ENCODE measurements around the gene UBE2J2.

The UBE2J2 gene

DNA sequence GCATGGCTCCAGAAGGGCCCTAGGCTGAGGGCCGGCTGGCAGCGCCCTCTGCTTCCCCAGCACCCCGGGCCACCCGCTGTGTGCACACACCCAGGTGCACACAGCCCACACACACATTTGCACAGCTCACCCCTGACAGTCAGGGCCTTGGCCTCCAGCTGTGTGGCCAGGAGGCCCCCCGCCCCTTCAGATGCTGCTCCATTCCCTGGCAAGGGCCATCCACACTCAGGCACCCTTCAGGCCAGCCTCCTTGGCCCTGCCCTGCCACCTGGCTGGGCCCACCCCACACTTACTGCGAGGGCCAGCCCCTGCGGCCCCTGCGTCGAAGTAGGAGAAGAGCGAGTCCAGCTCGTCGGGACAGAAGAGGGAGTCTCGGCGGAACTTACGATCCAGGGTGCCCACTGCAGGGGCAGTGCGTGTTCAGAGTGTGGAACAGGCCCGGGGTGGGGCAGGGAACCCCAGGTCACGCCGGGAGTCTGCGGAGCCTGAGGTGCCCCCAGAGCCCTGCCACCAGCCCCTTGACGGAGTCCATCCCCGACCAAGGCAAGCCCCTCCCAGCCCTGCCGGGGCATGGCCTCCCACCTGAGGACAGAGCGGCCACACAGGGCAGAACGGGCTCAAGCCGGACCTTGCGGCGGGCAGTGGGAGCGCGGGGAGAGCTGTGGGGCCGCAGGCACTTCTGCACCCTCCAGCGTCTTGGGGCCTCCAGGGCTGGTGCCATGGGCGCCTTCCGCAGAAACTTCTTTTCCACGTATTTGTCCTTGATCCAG, 21.7 kb upstream of the UBE2J2 start:
- no peak for DNase-seq

DNA sequence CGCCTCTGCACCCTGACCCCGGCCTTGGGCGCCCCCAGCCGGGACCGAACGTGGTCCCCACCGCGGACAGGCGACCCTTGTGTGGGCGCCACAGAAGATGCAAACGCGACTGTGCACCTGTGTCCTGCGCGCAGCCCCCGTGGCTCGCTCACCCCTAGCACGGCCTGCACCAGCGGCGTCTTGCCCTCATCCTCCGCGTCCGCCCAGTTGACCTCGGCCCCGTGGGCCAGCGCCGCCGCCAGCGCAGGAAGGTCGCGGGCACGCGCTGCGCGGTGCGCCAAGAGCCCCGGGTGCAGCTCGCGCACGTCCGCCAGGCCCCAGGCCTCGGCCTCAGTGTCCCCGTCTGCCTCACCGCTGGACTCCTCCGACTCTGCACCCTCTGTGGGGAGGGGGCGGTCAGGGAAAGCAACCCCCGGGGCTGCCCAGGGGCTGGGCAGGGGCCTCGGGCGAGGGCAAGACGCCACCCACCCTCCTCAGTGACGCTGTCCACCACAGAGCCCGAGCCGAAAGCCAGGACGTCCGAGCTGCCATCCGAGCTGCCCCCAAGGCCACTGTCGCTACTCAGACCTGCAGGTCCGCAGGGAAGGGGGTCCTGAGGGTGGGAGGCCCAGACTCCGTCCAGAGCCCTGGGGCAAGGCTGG, 20.7 kb upstream of the UBE2J2 start:
- DNase-seq, result no peak

DNA sequence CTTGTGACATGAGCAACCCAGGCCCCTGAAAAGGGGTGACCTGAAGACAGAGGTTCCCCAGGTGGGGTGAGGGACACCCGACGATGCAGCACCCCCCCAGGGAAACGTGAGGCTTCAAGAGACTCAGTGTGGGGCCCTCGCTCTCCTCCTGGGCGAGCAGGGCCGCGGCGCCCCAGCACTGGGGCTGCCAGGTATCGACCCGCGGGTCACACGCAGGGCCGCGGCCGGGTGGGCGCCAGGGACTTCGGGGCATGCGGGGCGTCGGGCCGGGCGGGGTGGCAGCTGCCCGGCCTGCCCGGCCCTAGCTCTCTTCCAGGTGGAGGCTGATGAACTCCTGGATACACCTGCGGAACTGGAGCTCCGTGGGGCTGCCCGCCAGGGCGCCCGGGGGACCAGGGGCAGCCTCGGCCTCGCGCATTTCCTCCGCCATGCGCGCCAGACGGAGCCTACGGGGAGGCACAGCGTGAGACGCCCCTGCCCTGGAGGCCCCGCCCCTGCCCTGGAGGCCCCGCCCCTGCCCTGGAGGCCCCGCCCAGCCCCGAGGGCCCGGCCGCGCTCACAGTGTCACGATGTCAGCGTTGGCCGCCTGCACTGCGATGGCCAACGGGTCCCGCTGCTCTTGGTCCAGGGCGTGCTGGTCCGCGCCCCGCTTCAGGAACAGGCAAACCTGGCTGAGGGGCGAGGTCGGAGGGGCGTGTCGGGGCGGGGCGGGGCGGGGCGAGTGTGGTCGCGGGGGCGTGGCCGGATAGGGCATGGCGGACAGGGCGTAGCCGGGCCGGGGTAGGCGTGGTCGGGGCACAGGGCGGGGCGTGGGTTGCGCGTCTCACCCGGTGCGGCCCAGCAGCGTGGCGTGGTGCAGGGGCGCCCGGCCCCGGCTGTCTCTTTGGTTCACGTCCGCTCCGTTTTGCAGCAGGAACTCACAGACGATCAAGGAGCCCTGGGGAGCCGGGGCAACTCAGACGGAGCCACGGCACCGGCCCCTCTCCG, 19.9 kb upstream of the UBE2J2 start:
- no peak for DNase-seq

DNA sequence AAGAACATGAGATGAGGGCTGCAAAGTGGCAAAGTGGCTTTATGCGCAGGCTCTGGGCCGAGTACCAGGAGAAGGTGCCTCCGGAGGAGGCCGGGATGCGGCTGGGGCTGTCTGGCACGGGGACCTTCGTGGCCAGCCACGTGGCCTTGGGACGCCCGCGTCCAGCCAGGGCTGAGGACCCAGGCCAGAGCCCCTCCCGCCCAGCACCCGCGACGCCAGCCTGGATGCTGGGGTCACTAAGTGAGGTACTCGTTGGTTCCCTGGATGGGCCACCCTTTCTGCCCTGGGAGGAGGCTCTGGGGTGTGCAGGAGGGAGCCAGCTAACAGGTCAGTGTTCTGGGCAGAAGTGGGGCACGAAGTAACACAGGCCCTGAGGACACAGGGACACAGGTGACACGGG, 19.2 kb upstream of the UBE2J2 start:
- DNase-seq, result no peak

DNA sequence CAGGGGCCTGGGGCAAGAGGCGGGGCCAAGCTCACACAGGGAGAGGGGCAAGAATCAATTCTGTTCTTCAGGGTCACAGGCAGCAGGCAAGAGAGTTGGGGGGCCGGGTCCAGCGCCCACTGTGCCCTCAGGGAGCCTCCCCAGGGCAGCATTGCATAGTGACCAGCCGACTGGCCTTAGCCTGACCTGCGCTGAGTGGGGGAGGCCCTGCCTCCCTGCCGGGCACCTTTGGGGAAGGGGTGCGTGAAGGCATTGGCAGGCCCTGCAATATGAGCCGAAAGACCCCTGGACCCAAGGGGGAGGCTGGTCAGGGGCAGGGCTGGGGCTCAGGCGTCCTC, 18.8 kb upstream of the UBE2J2 start:
- DNase-seq, result no peak

DNA sequence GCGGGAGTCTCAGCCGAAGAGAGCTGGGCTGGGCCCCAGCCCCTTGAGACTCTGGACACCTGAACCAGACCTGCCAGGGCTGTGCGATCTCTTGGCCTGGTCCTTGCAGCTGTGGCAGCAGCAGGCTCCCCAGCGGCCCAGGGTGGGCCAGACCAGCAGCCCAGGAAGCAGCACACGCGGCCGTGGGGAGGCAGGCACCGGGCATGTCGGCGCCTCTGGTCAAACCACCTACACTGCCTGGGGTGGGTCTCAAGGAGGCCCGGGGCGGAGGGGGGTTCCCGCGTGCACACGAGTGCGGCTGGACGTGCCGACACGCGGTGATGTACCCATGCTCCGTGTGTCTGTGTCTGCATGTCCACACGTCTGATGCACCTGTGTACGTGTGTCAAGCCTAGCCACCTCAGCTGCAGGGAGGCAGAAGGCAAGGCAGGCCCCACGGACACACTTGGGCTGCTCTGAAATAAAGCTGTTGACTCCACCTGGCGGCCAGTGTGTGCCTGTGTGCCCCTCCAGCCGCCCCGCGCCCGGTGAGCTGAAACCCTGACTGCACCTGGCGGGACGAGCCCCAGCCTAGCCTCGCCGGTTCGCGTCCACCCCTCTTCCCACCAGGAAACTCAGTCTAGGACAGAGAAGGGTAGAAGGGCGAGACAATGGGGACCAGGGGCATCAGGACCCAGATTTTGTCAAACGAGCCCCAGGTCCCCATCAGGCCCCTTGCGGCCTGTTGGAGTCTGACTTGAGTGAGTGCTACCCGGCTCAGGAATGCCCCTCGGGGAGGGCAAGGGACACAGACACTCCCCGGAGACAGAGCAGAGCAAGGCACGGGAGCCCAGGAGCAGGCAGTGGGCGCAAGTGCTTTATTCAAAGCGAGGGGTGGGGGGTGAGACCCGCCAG, 18.1 kb upstream of the UBE2J2 start:
- DNase-seq, result peak; percentile 44

DNA sequence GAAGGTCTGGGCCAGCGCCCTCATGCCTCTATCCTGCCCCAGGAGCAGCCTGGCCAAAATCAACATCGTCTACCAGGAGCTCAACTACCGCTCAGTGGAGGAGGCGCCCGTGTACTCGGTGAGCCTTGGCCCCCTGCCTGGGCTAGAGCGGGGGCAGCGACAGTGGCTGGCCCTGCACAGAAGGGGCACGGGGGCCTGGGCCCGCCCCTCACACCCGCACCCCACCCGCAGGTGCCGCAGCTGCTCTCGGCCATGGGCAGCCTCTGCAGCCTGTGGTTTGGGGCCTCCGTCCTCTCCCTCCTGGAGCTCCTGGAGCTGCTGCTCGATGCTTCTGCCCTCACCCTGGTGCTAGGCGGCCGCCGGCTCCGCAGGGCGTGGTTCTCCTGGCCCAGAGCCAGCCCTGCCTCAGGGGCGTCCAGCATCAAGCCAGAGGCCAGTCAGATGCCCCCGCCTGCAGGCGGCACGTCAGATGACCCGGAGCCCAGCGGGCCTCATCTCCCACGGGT, 17.4 kb upstream of the UBE2J2 start:
- no peak for DNase-seq

DNA sequence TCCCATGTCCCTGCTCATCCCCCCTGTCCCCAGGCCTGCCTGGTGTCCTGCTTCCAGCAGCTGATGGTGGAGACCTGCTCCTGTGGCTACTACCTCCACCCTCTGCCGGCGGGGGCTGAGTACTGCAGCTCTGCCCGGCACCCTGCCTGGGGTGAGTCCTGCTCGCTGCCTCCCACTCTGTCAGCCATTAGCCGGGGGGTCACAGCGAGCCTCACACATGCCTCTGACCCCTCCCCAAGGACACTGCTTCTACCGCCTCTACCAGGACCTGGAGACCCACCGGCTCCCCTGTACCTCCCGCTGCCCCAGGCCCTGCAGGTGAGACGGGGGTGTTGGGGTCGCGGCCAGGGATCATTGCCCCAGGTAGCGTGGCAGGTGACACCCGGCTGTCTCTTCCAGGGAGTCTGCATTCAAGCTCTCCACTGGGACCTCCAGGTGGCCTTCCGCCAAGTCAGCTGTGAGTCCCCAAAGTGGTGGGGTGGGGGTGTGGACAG, 16.6 kb upstream of the UBE2J2 start:
- DNase-seq, result no peak

DNA sequence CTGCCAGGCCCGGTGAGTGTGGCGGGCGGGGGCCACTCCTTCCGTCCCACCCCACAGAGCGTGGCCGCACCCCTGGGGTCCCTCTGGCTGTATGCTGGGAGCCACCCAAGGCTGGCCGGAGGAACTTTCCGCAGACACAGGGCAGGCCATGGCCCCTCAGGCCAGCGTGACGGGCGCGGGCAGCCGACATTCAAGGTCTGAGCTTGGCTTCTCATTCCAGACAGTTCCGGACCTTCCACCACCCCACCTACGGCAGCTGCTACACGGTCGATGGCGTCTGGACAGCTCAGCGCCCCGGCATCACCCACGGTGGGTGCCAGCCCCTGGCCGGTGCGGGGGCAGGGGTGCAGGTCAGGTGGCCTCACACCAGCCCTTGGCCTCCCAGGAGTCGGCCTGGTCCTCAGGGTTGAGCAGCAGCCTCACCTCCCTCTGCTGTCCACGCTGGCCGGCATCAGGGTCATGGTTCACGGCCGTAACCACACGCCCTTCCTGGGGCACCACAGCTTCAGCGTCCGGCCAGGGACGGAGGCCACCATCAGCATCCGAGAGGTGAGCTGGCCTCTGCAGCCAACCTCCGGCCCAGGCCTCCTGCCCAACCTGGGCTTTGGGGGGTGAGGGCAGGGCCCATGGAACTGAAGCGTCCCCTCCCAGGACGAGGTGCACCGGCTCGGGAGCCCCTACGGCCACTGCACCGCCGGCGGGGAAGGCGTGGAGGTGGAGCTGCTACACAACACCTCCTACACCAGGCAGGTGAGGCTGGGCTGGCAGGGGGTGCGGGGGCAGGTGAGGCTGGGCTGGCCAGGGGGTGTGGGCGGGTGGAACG, 13.8 kb upstream of the UBE2J2 start:
- DNase-seq, result no peak

DNA sequence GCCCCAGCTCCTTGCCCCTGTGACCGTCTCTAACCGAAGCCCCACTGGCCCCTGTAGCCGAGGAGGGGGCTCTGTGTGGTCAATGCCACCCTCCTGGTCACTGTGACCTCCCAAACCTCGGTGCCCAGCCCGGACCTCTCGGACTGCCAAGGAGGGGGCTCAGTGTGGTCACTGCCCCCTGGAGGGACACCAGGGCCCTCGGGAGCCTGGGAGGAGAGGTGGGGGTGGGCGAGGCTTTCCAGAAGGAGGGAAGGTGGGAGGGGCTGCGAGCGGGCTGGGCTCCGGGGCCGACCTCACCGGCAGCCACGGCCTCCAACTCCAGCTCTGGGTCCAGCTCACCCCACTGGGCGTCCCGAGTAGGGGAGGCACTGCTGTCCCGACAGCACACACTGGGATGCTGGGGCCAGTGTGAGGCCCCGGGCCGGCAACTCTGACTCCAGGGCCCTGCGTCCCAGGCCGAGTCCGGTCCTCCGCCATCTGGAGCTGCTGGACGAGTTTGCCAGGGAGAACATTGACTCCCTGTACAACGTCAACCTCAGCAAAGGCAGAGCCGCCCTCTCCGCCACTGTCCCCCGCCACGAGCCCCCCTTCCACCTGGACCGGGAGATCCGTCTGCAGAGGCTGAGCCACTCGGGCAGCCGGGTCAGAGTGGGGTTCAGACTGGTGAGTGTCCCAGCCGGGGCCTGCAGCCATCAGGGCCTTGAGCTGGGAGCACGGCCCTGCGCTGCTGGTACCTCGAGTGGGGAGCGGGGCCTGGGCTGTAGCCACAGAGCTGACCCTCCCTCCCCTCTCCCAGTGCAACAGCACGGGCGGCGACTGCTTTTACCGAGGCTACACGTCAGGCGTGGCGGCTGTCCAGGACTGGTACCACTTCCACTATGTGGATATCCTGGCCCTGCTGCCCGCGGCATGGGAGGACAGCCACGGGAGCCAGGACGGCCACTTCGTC, 12.9 kb upstream of the UBE2J2 start:
- no peak for DNase-seq

DNA sequence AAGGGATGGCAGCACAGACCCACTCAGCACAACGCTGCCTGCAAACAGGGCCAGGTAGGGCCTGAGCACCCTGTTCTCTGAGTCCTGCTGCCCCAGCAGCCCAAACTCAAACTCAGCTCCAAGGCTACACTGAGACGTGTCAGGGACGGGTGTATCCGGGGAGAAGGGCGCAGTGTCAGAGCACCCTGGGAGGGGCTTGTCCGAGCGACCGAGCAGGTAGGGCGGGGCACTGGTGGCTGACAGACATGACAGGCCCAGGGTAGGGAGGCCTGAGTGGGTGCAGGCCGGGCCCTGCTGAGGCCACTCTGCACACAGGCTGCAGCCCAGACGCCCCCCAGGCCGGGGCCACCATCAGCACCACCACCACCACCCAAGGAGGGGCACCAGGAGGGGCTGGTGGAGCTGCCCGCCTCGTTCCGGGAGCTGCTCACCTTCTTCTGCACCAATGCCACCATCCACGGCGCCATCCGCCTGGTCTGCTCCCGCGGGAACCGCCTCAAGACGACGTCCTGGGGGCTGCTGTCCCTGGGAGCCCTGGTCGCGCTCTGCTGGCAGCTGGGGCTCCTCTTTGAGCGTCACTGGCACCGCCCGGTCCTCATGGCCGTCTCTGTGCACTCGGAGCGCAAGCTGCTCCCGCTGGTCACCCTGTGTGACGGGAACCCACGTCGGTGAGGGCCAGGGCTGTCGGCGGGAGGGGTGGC, 12.1 kb upstream of the UBE2J2 start:
- no peak for DNase-seq

DNA sequence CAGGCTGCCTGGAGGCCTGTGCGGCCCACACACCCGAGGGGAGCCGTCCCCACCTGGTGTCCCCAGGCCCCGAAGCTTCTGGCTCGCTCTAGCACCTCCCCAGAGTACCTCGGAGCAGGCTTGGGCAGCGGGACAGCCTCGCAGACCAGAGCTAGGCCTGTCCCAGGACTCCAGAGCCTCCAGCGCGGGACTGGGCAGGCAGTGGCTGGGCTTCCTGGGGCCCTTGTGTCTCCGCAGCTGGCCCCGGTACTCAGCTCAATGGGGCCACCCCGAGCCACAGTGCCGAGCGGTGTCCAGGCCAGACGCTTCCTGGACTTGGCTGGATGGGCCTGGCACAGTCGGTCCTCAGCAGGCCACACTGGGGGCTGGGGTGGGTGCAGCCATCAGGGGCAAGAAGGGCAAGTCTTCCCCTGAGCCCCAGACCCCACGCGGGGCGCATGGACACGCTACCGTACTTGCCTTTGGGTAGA, 11.5 kb upstream of the UBE2J2 start:
- DNase-seq, result no peak

DNA sequence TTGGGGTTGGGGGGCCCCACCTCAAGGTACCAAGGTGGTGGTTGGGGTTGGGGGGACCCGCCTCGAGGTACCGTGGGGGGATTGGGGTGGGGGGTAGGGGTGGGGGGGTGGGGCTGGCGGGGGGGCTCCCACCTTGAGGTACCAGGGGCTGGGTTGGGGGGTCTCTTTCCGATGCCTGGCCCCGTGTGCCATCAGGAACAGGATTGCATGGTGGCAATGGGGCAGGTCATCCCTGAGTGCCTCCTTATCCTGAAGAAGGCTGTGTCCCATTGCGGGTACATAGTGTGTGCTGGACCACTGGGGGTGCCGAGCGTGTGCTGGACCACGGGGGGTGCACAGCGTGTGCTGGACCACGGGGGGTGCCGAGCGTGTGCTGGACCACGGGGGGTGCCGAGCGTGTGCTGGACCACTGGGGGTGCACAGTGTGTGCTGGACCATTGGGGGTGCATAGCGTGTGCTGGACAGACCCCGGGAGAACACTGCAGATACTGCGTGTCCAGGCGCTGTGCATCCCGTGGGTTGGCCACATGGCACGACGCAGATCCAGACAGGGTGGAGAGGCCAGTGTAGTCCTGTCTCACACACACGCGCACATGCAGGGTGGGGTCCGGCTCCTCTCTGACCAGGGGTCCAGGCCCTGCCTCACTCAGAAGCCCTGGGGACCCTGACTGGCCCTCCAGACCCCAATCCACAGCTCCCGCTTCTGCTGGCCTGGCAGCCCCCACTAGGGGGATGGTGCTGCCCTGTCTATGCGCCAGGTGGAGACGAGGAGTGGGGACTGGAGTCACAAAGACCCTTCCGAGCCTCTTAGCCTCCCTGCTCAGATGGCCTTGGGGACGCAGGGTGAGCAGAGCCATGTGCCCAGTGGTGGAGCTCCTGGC, 10.8 kb upstream of the UBE2J2 start:
- DNase-seq, result no peak

DNA sequence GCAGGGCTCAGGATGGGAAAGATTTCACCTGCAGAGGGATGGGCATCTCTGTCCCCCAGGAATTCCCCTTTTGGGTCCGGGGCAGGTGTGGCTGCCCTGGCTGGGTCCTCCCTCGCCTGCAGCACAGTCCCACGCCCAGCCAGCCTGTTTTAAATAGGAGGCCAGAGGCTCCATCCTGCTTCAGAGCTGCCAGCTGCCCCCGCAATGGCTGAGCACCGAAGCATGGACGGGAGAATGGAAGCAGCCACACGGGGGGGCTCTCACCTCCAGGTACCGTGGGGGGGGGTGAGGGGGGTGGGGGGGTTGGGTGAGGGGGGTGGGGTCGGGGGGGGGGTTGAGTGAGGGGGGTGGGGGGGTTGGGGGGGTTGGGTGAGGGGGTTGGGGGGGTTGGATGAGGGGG, 10.2 kb upstream of the UBE2J2 start:
- peak; percentile 35 for DNase-seq

DNA sequence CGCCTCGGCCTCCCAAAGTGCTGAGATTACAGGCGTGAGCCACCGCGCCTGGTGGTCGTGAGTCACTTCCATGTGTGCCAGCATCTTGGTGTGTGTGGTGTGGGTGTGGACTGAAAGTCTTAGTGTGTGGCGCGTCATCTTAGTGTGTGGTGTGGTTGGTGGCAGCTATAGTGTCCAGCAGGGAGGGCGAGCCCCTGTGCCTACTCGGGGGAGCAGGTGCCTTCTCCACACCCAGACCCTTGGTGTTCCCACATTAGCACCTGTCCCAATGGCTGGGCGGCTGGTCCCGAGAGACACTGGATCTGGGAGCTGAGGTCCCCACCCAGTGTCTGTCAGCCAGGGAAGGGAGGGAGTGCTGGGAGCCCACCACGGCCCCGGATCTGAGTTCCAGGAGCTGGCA, 9.3 kb upstream of the UBE2J2 start:
- DNase-seq, result peak; percentile 30

DNA sequence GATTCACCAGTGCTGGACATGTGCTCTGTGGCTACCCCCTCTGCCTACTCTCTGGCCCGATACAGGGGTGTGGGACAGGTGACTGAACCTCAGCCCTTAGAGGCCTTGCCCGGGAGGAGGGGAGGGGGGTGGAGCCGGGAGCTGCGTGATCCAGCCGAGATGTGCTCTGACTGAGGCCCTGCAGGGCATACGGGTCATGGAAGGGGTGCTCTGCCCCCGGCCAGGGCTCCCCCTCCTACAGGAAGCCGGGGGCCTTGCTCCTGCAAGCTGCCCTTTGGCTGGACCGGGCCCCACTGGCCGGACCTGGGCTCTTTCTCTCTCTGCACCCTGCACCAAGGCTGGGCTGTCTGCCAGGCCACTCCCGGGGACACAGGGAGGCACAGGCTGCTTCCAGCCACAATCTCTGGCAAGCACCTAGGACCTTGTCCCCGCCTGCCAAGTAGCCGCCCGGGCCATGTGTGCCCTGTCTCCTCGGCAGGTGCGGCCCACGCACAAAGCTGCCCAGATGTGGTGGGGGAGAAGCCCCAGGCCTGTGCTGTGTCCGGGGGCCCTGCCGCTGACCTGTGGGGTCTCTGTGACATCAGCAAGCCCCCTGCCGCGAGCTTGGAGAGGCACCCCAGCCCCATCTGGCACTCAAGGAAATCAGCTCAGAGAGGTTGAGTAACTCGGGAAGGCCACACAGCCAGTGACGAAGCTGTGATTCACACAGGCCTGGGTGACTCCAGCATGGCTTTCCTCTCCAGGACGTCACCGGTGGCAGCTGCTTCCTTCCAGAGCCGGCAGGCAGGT, 8.1 kb upstream of the UBE2J2 start:
- peak; percentile 65 for DNase-seq

DNA sequence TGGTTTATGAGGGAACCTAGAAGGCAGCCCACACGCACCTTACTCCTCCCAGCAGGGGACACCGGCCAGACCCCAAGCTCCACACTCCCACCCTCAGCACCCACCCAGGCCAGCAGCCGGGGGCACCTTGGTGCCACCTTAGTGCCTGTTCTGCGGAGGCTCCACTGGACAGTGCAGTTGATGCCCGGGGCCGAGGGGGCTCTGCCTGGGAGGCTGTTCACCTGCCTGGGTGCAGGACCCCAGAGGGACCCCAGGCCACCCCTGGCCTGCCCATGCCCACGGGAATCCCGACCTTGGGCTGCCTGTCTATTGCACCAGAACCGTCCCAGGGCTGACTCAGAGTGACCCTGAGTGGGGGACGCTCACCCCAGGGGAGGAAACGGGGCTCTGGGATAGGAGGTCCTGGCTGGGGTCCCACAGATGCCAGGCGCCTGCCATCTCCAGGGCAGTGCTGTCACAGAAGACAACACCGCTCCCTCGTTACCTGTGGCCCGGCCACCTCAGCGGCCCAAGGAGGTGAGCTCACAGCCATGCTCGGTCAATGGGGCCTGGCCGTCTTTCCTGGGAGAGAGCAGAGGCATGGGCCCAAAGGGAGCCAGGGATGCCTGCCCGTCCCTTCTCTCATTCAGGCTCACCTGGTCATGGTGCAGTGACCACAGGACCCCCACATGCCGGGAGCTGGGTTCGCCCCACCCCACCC, 7.3 kb upstream of the UBE2J2 start:
- DNase-seq, result no peak

All from EL (cell line).